Vagina (tissue), 2 donors: ENCODE measurements around the gene ECT2L. TPM values are rescaled to one million over a fixed set of nuclear protein-coding genes. Genes with fewer than 3 reads are reported as not detected.

ENCODE experiments used
- DNase-seq, 2 donors: peaks; one replicate each; pipeline ENCODE4 v3.0.0-alpha.2; 2017; ENCODE audit errors: extremely low spot score in 2 of 2
- H3K27ac ChIP-seq: fragments of 200-600 bp; sonication (generic); one replicate; pipeline ENCODE4 v1.5.1; 2019
- H3K27me3 ChIP-seq: fragments of 200-600 bp; sonication (generic); one replicate; pipeline ENCODE4 v1.5.1; 2019
- H3K36me3 ChIP-seq, 2 donors: fragments of 200-600 bp; sonication (generic); one replicate each; pipeline ENCODE4 v1.5.1; 2017 to 2019
- H3K4me1 ChIP-seq: fragments of 200-600 bp; sonication (generic); one replicate; pipeline ENCODE4 v1.5.1; 2019
- H3K4me3 ChIP-seq, 2 donors: fragments of 200-600 bp; sonication (generic); 1 replicate in 1 of 2; 2 replicates in 1 of 2; pipeline ENCODE4 v1.5.1; 2016 to 2019
- H3K9me3 ChIP-seq: fragments of 200-600 bp; sonication (generic); one replicate; pipeline ENCODE4 v1.5.1; 2019
- CTCF ChIP-seq, 3 experiments: fragments of 450-650 bp in 2 of 3; fragments of 200-600 bp in 1 of 3; sonication (generic) in 1 of 3; IDR thresholded peaks; one replicate each; pipeline ENCODE4 v1.5.1; 2017 to 2019; ENCODE audit warnings: antibody characterized with exemption in 3 of 3, mild to moderate bottlenecking in 2 of 3, moderate library complexity in 2 of 3
- POLR2A ChIP-seq, 2 donors: fragments of 450-650 bp; IDR thresholded peaks; one replicate each; pipeline ENCODE4 v1.6.1; 2017; ENCODE audit warnings: antibody characterized with exemption in 2 of 2, mild to moderate bottlenecking in 2 of 2, moderate library complexity in 2 of 2
- POLR2AphosphoS5 ChIP-seq, 2 donors: sonication (generic); formaldehyde crosslinking; IDR thresholded peaks; one replicate each; pipeline ENCODE4 v1.9.0; 2017; ENCODE audit warnings: antibody characterized with exemption in 2 of 2, mild to moderate bottlenecking in 2 of 2, low read depth in 1 of 2; ENCODE audit not compliant: insufficient read depth in 1 of 2
- intact Hi-C: fragments of 100-400 bp; cut with DNase I; formaldehyde crosslinking; loops from one replicate; pipeline ENCODE4 v1.15.1; 2023
- total RNA-seq: library from RNA; depleted of rRNA; stranded (reverse); fragments of >200 nt; gene quantifications from one replicate; pipeline ENCODE4 v1.2.3, GENCODE V29; 2016

Gene ECT2L
- total RNA-seq, 1 donor from 2014 or later, result not detected

- no peak for TF ChIP-seq POLR2AphosphoS5 (IDR thresholded peaks at IDR 0.05; ENCODE audit: insufficient read depth in 1 of 2, low read depth in 1 of 2)
- TF ChIP-seq CTCF (IDR thresholded peaks at IDR 0.05), result no peak
- no peak for TF ChIP-seq POLR2A (IDR thresholded peaks at IDR 0.05)
- no peak for DNase-seq
- intact Hi-C loops, result no loop called here
- Histone ChIP-seq H3K27me3 (no peaks in the 10 kb centered on the region), H3K4me1 (no peaks in the 10 kb centered on the region), H3K36me3 (no peaks in the 10 kb centered on the region), H3K27ac (no peak overlapping the region), H3K4me3 (no peak overlapping the region), H3K9me3 (no peaks in the 10 kb centered on the region)
These were observed 68.5 kb downstream of the ECT2L start for GRCh38 chr6:138864343-138864890.

GRCh38 chr6:138865480-138866109 is 69.7 kb downstream of the ECT2L start:
- Histone ChIP-seq H3K27ac (no peak overlapping the region), H3K9me3 (no peaks in the 10 kb centered on the region), H3K27me3 (no peaks in the 10 kb centered on the region), H3K4me1 (no peaks in the 10 kb centered on the region), H3K4me3 (no peak overlapping the region), H3K36me3 (no peaks in the 10 kb centered on the region)
- intact Hi-C loops, result no loop called here
- TF ChIP-seq POLR2A (IDR thresholded peaks at IDR 0.05), result no peak
- no peak for TF ChIP-seq CTCF (IDR thresholded peaks at IDR 0.05)
- no peak for TF ChIP-seq POLR2AphosphoS5 (IDR thresholded peaks at IDR 0.05; ENCODE audit: insufficient read depth in 1 of 2, low read depth in 1 of 2)
- no peak for DNase-seq

GRCh38 chr6:138868181-138868580 is 72.3 kb downstream of the ECT2L start:
- TF ChIP-seq CTCF (IDR thresholded peaks at IDR 0.05), result no peak
- TF ChIP-seq POLR2AphosphoS5 (IDR thresholded peaks at IDR 0.05; ENCODE audit: insufficient read depth in 1 of 2, low read depth in 1 of 2), result no peak
- TF ChIP-seq POLR2A (IDR thresholded peaks at IDR 0.05), result no peak

GRCh38 chr6:138869398-138869797 is 73.5 kb downstream of the ECT2L start:
- intact Hi-C loops, result no loop called here
- no peaks in the 10 kb centered on the region for H3K27me3 ChIP-seq
- H3K4me3 ChIP-seq, result no peak overlapping the region
- no peaks in the 10 kb centered on the region for H3K36me3 ChIP-seq
- DNase-seq, result no peak
- H3K4me1 ChIP-seq, result no peaks in the 10 kb centered on the region
- no peak for TF ChIP-seq POLR2AphosphoS5 (IDR thresholded peaks at IDR 0.05; ENCODE audit: insufficient read depth in 1 of 2, low read depth in 1 of 2)
- H3K27ac ChIP-seq, result no peak overlapping the region
- H3K9me3 ChIP-seq, result no peaks in the 10 kb centered on the region

More at GRCh38 chr6:138868181-138868580, 72.3 kb downstream of the ECT2L start:
- no peak for DNase-seq
- Histone ChIP-seq H3K27me3 (no peaks in the 10 kb centered on the region), H3K27ac (no peak overlapping the region), H3K9me3 (no peaks in the 10 kb centered on the region), H3K4me1 (no peaks in the 10 kb centered on the region), H3K4me3 (no peak overlapping the region), H3K36me3 (no peaks in the 10 kb centered on the region)
- intact Hi-C loops, result no loop called here

- Histone ChIP-seq H3K27ac (no peak overlapping the region), H3K36me3 (no peaks in the 10 kb centered on the region), H3K4me3 (no peak overlapping the region), H3K4me1 (no peaks in the 10 kb centered on the region), H3K9me3 (no peaks in the 10 kb centered on the region), H3K27me3 (no peaks in the 10 kb centered on the region)
- no peak for DNase-seq
- intact Hi-C loops, result no loop called here
- TF ChIP-seq POLR2AphosphoS5 (IDR thresholded peaks at IDR 0.05; ENCODE audit: insufficient read depth in 1 of 2, low read depth in 1 of 2) (no peak), CTCF (IDR thresholded peaks at IDR 0.05) (no peak), POLR2A (IDR thresholded peaks at IDR 0.05) (no peak)
These were observed 77.3 kb downstream of the ECT2L start for GRCh38 chr6:138873191-138873590.
